ENCODE measurements around the gene LAMB3.
"Not testable (repeated sequence)": the region's sequence is repeated elsewhere in the genome, so short reads cannot be mapped to it uniquely, and the experiment has no call there.

The LAMB3 gene

DNA sequence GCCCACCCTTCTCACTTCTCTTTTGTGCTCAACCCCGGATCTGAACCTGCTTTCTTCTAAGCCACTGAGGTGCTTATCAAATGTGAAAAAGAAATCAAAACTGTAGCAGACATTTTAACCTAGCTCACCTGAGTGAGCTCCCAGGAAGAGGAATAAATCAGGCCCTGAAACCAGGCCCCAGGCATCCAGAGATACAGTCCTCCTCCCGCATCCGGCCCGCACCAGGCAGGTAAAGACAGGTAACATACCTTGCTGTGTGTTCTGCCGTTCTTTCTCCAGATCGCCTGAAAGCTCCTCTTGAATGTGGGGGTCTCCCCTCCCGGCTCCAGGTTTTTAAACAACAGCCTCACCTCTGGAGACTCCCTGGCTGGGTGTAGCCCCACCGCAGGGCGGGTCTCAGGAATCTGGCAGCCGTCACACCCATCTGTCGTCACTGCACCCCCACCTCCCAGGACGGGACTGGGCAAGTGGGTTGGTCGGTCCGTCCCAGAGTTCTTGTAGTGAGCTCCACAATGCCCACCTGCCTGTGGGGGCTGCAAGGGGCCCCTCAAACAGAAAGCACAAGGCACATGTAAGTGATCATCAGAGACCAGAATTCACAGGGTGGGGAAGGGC is at the start of gene LAMB3:
LAMB3 (minus strand) TSS at position 305 of the 615 bp plus-strand sequence. CDS start 1,481 bp downstream, outside the sequence.
- DNase-seq = no peak

DNA sequence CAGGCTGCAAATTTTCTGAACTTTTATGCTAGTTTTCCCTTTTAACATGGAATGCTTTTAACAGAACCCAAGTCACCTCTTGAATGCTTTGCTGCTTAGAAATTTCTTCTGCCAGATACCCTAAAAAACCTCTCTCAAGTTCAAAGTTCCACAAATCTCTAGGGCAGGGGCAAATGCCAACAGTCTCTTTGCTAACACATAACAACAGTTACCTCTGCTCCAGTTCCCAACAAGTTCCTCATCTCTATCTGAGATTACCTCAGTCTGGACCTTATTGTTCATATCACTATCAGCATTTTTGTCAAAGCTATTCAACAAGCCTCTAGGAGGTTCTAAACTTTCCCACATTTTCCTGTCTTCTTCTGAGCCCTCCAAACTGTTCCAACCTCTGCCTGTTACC is 48.5 kb upstream of the LAMB3 start:
- not testable (repeated sequence) for DNase-seq

DNA sequence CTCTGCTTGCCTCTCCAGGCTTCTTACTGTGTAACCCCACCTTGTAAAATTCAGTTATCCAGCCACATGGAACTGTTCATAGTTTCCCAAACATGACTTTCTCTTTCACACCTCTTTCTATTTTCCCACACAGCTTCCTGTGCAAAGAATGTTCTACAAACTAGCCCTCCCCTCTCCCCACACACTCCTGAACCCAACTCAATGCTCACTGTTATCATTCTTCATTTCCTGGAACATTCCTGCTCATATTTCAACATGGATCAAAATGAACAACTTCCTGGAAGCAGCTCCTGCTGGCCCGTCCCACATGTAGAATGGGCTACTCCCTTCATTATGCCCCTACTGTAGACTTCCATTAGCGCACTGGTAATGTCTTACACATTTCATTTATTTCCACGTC is 44.9 kb upstream of the LAMB3 start:
- DNase-seq = no peak

DNA sequence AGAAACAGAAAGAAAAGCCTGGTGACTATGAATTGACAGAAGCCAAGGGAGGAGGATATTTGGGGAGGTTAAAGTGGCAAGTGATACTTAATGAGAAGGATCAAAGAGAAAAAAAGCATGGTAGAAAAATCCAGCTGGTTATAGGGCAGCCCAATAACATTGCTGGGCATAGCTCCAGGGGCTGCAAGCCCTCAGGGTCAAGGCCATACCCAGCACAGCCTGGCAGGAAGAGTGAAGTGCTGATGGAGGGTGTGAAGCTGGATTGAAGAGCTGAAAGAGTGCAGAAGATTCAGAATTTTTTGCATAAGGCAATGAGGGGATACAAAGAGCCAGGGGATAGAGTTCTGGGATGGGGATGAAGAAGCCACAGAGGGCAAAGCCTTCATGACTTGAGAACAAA is 44.4 kb upstream of the LAMB3 start:
- no peak for DNase-seq

DNA sequence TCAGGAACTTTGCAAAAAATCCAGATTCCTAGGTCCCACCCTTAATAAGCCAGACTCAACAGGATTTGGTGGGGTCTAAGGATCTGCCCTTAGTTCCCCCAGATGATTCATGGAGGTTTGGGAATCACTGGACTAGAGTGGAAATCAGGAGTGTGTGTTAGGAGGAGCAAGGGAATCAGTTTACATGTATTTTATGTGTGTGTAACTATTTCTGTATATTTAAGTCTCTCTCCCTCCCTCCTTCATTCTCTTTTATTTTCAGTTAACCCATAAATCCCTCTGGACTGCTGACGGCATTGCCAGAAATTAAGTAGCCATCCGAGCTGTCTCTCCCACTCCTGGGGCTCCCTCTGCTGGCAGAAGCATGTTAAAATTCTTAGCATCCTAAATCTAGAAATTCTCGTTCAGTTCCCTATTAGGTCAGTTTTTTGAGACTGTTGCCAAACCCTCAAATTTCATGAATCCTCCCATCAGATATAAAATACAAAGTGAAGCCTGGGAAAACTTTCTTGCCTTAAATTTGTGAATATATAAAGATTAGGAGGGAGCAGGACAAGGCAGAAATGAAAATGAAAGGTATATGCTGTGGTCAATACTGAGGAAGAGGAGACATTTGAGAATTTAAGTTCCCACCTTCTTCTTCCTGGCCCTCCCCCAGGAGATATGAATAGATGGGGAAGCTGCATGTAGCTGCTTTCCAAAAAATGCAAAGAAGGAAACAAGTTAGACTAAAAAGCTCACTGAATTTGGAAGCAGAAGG is 40.7 kb upstream of the LAMB3 start:
- DNase-seq = peak; percentile 80

DNA sequence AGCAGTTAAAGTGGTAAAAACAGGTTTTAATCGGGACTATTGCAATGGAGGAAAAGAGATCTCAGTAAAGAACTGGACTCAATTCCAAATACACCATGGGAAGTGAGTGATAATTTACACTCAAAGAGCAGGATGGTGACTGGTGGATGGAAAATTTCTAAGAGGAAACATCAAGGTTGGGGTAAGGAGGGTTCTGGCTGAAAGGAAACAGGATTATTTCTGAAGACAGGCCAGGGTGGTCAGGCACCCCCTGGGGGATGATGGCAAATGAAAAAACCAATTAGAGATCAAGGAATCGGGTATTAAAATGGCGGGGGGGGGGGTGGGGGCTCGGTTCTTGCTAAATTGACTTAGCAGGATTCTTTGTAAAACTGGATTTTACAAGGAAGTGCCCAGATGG is 40.1 kb upstream of the LAMB3 start:
- DNase-seq = no peak

DNA sequence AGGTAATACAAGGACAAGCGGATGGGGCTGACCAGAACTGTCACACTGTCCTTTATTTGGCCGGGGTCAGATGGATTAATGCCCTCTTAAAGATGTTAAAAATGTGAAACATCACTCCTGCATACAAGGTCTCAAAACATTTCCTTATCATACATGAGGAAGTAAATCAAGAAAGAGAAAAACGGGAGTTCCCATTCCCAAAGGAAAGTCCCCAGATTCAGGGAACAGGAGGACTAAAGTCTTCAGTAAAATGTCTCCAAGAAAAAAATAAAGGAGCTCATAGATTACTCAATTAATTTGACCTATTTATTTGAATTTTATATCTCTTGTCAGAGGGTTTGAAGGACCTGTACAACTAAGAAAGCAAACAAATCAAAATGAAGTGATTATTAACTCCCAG is 39.0 kb upstream of the LAMB3 start:
- DNase-seq = no peak

DNA sequence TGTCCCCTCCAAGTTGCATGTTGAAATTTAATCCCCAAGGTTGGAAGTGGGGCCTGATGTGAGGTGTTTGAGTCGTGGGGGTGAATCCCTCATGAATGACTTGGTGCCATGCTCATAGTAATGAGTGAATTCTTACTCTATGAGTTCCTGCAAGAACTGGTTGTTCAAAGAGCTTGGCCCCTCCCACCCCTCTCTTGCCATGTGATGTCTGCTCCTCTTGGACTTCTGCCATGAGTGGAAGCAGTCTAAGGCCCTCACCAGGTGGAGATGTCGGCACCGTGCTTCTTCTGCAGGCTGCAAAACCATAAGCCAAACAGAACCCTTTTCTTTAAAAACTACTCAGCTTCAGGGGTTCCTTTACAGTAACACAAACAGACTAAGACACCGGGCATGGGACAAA is 37.3 kb upstream of the LAMB3 start:
- no peak for DNase-seq

DNA sequence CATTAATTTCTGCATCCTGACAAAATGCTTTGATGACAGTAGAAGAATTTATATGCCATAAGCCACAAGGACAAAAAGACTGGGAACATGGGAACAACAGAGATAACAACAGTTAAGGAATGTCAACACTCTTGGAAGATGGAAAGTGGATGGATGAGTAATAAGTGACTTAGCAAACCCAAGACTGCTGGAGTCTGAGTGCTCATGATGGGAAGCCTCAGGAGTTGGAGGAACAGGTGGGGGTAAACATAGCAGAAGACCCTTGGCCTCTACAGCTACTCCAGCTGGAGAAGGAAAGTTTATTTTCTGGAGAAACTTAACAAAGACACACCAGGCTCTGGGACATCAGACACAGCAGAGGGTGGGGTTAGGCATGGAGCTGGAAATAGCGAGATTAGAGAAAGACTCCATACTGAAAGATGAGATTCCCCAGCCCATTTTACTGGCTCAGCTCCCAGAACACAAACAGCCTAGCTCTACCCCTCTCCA is 36.6 kb upstream of the LAMB3 start:
- DNase-seq = no peak

DNA sequence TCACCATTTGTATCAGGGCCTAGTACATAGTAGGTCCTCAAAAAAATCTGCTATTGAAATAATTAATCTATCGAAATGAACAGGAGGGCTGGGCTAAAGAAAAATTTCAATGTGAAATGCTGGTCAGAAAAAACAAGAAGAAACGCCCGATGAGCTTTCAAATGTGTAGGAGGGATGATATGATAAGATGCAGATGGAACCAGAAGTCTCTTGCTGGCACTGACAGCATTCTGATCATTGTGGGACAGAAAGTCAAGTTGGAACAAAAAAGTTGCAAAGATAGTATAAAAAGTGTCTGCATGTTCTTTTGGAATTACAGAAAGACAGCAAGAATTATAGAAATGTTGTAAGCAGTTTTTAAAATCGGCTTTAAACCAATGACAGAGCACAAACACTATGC is 34.1 kb upstream of the LAMB3 start:
- DNase-seq = no peak

DNA sequence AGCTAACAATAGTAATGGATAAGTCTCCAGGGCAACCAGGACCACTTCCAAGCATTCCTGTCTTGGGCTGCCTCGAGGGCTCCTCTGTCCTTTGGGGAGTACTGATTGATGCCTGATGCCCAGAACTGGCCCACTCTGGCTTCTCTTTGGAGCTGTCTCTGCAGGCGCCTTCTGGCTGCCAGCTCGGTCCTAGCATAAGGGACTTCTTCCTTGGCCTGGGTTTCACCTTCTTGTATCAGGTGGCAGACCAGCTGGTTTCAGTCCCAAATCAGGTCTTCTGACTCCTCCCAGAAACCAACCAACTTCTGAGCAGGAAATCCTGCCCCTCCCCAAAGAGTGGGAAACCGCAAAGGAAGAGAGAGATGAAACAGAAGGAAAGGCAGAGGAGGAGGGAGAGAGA is 33.6 kb upstream of the LAMB3 start:
- DNase-seq = no peak

DNA sequence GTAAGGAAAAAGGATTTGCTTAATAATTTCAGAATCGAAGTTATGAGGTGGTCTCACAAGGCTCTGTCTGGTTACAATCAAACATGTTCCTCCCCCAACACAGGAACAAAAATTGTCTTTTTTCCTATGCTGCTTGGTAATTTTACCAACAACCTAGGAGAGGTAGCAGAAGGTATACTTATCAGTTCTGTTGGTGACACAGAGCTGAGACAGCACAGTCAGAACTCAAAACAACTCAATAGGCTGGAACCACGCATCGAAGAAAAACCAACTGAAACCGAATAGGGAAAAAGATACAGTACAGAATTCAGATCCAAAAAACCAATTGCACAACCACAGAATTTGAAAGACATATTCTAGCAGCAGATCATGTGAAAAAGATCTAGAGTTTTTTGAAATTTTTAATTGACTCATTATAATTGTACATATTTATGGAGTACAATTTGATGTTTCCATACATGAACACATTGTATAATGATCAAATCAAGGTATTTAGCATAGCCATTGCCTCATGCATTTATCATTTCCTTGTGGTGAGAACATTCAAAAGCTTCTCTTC is 26.8 kb upstream of the LAMB3 start:
- no peak for DNase-seq

DNA sequence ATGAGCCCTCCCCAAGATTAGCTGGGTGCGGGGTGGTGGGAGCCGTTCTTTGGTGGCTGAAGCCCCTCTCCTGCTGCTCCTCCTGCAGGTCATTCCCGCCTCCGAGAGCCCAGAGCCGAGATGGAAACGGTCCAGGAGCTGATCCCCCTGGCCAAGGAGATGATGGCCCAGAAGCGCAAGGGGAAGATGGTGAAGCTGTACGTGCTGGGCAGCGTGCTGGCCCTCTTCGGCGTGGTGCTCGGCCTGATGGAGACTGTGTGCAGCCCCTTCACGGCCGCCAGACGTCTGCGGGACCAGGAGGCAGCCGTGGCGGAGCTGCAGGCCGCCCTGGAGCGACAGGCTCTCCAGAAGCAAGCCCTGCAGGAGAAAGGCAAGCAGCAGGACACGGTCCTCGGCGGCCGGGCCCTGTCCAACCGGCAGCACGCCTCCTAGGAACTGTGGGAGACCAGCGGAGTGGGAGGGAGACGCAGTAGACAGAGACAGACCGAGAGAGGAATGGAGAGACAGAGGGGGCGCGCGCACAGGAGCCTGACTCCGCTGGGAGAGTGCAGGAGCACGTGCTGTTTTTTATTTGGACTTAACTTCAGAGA is 23.4 kb upstream of the LAMB3 start:
- peak; percentile 81 for DNase-seq

DNA sequence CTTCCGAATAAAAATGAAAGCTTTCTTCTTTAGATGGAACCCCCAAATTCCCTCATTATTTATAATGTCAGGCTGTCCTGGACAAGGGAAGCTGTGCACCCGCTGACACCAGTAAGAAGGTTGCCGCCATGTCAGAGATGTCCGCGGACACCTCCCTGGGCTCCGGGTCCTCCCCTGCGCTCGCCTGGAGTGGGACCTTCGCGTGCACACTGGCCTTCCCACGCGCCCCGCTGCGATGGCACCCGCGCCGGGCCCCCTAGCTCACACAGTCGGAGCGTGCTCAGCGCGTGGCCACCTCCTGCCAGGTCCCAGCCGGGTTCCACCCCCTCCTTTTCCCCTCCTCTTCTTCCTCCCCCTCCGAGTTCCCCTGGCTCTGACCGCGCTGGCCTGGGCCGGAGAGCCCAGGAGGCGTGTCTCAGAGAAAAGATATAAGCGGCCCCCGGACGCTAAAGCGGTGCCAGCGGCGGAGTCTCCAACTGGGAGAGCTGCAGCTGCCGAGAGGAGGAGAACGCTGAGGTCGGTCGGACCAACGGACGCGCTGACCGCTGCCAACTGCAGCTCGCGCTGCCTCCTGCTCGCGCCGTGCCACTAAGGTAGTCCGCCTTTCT is 22.8 kb upstream of the LAMB3 start, which contains the start of gene G0S2:
G0S2 (plus strand) TSS at position 456 of the 608 bp plus-strand sequence. CDS start 273 bp downstream, outside the sequence.
- DNase-seq = peak; percentile 82

DNA sequence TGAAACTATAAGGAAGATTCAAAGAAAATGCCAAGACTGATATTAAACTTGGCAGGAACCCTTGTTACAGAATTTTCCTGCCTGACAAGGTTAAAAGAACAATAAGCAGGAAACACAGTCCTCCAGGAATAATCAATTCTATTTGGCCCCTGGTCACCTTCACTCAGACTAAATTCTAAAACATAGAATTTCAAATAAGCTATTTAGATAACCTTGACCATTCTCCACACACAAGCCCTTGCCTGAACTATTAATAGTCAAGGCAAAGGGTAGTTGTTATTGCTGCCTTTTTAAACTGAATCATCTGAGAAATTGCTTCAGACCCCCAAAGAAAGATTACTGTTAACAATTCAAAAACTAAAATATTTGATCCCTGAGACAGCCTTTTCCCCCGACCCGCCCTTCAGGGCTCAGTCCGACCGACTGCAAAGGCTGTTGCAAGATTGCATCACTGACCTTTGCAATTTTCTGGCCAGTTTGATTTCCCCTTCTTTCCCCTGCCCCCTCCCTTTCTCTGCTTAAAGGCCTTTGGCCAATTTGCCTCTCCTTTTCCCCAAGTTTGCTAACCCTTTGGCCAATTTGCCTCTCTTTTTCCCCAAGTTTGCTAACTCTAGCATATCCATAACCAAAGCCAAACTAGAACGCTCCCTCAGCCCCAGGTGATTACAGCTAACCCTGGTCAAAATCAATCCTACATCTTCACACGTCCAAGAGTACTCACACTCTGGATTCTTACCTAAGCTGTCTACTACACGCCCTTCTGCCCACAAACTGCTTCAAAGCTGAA is 21.6 kb upstream of the LAMB3 start:
- DNase-seq = no peak

DNA sequence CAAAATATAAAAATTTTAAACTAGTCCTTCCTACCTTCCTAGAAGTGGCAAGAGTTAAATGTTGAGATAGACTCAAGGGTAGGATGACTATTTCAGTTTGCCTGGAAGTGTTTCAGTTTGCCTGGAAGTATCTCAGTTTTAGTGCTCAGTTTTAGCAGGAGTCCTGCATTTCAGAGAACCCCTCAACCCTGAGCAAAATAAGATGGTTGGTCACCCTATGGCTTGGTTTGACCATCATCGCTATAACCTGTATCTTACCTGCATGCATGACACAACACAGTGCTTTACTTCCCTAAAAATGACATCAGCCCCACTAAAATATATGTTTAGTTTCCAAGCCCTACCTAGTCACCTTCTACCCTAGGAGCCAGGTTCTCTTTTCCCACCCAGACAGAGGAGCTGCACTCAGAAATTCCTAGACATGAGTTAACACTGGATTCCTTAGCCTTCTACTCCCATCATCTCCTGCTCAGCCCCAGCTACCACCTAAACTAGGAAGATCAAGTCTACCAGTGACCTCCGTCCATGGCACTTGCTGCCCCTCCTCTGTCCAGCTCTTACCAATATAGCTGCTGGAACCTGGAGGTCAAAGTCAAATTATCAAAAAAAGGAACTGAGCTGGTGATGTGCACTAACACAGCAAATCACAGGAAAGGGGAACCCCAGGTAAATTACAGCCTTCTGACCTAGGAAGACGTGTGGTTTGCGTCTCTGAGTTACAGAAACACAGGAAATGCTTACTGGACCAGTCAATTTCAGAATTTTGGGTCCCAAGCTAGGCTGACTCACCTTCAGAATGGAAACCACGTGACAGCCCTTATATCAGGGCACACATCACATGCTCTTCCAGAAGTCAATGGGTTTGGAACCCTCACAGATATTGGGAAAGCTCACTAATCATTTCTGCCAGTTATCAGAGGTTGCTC is 20.7 kb upstream of the LAMB3 start:
- DNase-seq = no peak

DNA sequence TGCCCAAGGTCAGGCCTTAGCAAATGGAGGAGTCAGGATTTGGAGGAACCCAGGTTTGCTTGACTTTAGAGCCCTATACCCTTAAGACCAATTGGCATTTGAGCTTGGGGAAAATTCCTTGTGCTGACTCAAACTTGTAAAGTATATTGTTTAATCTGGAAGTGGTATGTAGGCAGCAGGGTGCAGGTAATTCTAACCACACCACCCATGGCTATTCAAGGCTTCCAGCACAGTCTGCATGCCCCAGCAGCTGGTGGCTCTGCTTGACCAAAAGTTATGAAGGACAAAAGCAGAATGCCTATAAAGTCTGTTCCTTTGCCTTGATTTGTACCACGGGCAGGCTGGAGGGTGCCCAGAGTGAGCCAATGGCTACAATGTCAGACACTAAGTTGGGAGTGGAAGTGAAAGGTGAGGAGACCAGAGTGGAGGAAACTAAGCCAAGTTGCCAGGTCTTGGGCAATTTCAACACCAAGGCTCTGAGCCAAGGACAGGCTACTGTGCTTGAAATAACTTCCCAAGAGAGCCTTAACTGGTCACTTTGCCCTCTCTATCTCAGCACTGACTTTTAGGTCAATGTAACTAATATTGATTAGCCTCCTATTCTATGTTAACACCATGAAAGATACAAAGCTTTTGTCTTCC is 18.3 kb upstream of the LAMB3 start:
- no peak for DNase-seq

DNA sequence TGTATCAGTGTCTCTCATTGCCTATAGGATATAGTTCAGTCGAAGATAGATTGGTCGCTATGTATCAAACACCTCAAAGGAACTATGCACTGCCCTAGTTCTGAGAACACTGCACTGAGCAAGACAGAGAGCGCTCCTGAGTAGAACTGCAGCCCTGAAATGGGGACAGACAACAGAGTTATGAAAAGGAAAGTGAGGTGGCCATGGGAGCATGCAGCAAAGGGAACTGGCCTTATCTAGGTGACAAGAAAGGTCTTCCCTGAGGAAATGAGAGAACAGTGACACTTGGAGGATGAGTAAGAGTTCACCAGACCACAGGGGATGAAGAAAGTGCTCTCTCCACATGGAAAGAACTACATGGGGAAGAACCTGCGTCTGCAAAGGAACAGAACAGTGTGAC is 15.5 kb upstream of the LAMB3 start:
- no peak for DNase-seq

DNA sequence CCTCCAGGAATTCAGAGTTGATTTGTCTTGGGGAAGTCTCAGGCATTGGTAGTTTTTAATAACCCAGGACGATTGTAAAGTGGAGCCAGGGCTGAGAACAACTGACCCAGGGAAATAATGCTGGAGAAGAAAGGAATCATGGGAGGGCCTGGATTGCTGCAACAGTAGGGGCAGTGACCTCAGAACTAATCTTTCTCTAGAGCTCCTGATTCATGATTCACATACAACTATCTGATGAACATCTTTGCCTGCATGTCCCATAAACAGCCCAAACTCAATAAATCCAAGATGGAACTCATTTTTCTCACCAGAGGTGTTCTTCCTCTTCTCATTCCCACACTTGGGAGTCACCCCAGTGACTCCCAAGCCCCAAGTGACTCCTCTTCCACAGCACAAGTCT is 14.9 kb upstream of the LAMB3 start:
- DNase-seq = no peak

DNA sequence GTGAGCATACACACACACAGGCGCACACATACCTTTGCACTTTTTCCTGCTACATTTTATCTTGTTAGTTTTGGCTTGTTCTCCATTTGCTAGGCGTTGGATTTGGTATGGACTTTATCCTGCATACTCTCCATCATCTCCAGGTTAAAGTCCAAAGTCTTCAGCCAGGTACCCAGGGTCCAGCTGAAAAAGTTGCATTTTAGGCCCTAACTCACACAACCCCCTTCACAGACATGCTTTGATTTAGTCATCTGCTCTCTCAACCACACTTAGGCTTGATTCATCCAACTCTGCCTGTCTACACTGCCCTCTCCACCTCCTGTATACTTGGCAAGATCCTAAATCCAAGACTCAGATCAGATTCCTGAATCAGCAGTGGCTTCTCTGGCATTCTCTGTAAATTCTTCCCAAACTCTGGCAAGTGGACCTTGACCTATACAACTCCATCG is 10.7 kb upstream of the LAMB3 start:
- DNase-seq = no peak

DNA sequence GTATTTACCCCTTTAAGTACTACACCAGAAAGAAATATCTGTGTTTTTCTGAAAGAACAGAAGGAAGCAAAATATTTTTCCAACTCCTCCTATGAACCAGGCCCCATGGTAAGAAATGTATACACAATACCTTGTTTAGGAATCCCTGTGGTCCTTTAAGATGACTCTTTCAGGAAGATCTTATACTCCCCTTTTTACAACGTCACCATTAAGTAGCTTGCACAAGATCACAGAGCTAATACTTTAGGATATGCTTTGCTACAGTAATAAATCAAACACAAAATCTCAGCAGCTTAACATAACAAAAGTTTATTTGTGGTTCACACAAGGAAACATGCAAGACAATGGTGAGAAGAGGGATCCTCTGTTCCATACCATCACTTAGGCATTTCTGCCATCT is 8.8 kb upstream of the LAMB3 start:
- no peak for DNase-seq
